H9 (cell line): Measurements from ENCODE around the gene NPTXR. TPM values are rescaled to one million over a fixed set of nuclear protein-coding genes. Genes with fewer than 3 reads are reported as not detected.

Source experiments
- DNase-seq: peaks from one replicate; pipeline ENCODE4 v3.0.0-alpha.2; 2017
- H2AFZ ChIP-seq: one replicate; pipeline ENCODE4 v1.6.1; 2013; ENCODE audit warnings: mild to moderate bottlenecking, low read length, control low read depth, moderate library complexity
- H2AK5ac ChIP-seq: 2 replicates; pipeline ENCODE4 v1.6.1; 2013; ENCODE audit warnings: low read length, control low read depth, mixed read lengths; ENCODE audit not compliant: insufficient read length
- H2BK120ac ChIP-seq: one replicate; pipeline ENCODE4 v1.6.1; 2013; ENCODE audit warnings: low read depth, mild to moderate bottlenecking, low read length, control low read depth, inconsistent platforms; ENCODE audit not compliant: poor library complexity, severe bottlenecking
- H2BK12ac ChIP-seq: 2 replicates; pipeline ENCODE4 v1.6.1; 2013; ENCODE audit warnings: low read length, control low read depth, mixed read lengths, low read depth; ENCODE audit not compliant: insufficient read length
- H2BK15ac ChIP-seq: 2 replicates; pipeline ENCODE4 v1.6.1; 2013; ENCODE audit warnings: low read depth, low read length, control low read depth
- H2BK20ac ChIP-seq: one replicate; pipeline ENCODE4 v1.6.1; 2013; ENCODE audit warnings: low read depth, mild to moderate bottlenecking, low read length, control low read depth, inconsistent platforms; ENCODE audit not compliant: poor library complexity, severe bottlenecking
- H2BK5ac ChIP-seq: 2 replicates; pipeline ENCODE4 v1.6.1; 2013; ENCODE audit warnings: low read length, control low read depth, mixed read lengths; ENCODE audit not compliant: insufficient read length
- H3K14ac ChIP-seq: 2 replicates; pipeline ENCODE4 v1.6.1; 2013; ENCODE audit warnings: low read length, control low read depth; ENCODE audit not compliant: insufficient read depth
- H3K18ac ChIP-seq: 2 replicates; pipeline ENCODE4 v1.6.1; 2013; ENCODE audit warnings: low read depth, mild to moderate bottlenecking, mixed read lengths, low read length, control low read depth; ENCODE audit not compliant: insufficient read length
- H3K23ac ChIP-seq: 2 replicates; pipeline ENCODE4 v1.6.1; 2013; ENCODE audit warnings: low read length, control low read depth, mixed read lengths, low read depth; ENCODE audit not compliant: insufficient read length
- H3K23me2 ChIP-seq: 2 replicates; pipeline ENCODE4 v1.6.1; 2013; ENCODE audit warnings: low read depth, mild to moderate bottlenecking, mixed read lengths, low read length, control low read depth; ENCODE audit not compliant: insufficient read length, poor library complexity, severe bottlenecking
- H3K27ac ChIP-seq: 2 replicates; pipeline ENCODE4 v1.5.1; 2013; ENCODE audit warnings: low read length, control low read depth, mixed read lengths, low read depth; ENCODE audit not compliant: insufficient read length
- H3K27me3 ChIP-seq: 2 replicates; pipeline ENCODE4 v1.6.1; 2013; ENCODE audit warnings: low read length, control low read depth, inconsistent platforms; ENCODE audit not compliant: insufficient read depth
- H3K4ac ChIP-seq: 2 replicates; pipeline ENCODE4 v1.6.1; 2013; ENCODE audit warnings: low read depth, mild to moderate bottlenecking, control low read depth, inconsistent platforms, low read length, moderate library complexity
- H3K4me1 ChIP-seq: 2 replicates; pipeline ENCODE4 v1.6.1; 2013; ENCODE audit warnings: low read length, control low read depth, inconsistent platforms; ENCODE audit not compliant: insufficient read depth
- H3K4me2 ChIP-seq: 2 replicates; pipeline ENCODE4 v1.6.1; 2013; ENCODE audit warnings: low read length, control low read depth, mixed read lengths; ENCODE audit not compliant: insufficient read length, insufficient read depth
- H3K56ac ChIP-seq: 2 replicates; pipeline ENCODE4 v1.6.1; 2013; ENCODE audit warnings: low read depth, mild to moderate bottlenecking, mixed read lengths, low read length, control low read depth; ENCODE audit not compliant: insufficient read length
- H3K79me1 ChIP-seq: 2 replicates; pipeline ENCODE4 v1.6.1; 2013; ENCODE audit warnings: low read depth, mild to moderate bottlenecking, moderate library complexity, low read length, control low read depth, inconsistent platforms; ENCODE audit not compliant: insufficient read depth, poor library complexity, severe bottlenecking
- H3K79me2 ChIP-seq: 2 replicates; pipeline ENCODE4 v1.6.1; 2013; ENCODE audit warnings: low read length, control low read depth, inconsistent platforms; ENCODE audit not compliant: insufficient read depth
- H3K9ac ChIP-seq: 2 replicates; pipeline ENCODE4 v1.6.1; 2013; ENCODE audit warnings: low read length, control low read depth, mixed read lengths; ENCODE audit not compliant: insufficient read length; ENCODE audit errors: extremely low read depth
- H3K9me3 ChIP-seq: one replicate; pipeline ENCODE4 v1.6.1; 2013; ENCODE audit warnings: low read depth, low read length, inconsistent platforms; ENCODE audit not compliant: control insufficient read depth
- H3T11ph ChIP-seq: one replicate; pipeline ENCODE4 v1.6.1; 2013; ENCODE audit warnings: mild to moderate bottlenecking, low read length, control low read depth, inconsistent platforms
- H4K20me1 ChIP-seq: one replicate; pipeline ENCODE4 v1.6.1; 2013; ENCODE audit not compliant: control insufficient read depth, insufficient read length, insufficient read depth
- H4K5ac ChIP-seq: 2 replicates; pipeline ENCODE4 v1.6.1; 2013; ENCODE audit warnings: low read depth, mild to moderate bottlenecking, mixed read lengths, low read length, control low read depth; ENCODE audit not compliant: insufficient read length
- H4K8ac ChIP-seq: replicated peaks from 2 replicates; pipeline ENCODE4 v1.6.1; 2013; ENCODE audit warnings: low read length, control low read depth, mixed read lengths, low read depth; ENCODE audit not compliant: insufficient read length
- H4K91ac ChIP-seq: 2 replicates; pipeline ENCODE4 v1.6.1; 2013; ENCODE audit warnings: low read depth, mild to moderate bottlenecking, moderate library complexity, mixed read lengths, low read length, control low read depth; ENCODE audit not compliant: insufficient read length
- H3K27ac Mint-ChIP-seq, 3 experiments: 2 replicates in 2 of 3; 3 replicates in 1 of 3; pipeline ENCODE4 v1.8.0; 2020 to 2021; ENCODE audit warnings: mixed read lengths in 3 of 3, mild to moderate bottlenecking in 1 of 3, moderate library complexity in 1 of 3
- H3K27me3 Mint-ChIP-seq: 2 replicates; pipeline ENCODE4 v1.8.0; 2021; ENCODE audit warnings: low read depth, mild to moderate bottlenecking, moderate library complexity, mixed read lengths
- H3K36me3 Mint-ChIP-seq, 3 experiments: 2 replicates in 2 of 3; 3 replicates in 1 of 3; pipeline ENCODE4 v1.8.0; 2020 to 2021; ENCODE audit warnings: low read depth in 3 of 3, mixed read lengths in 3 of 3; ENCODE audit not compliant: insufficient read depth in 1 of 3
- H3K4me1 Mint-ChIP-seq, 2 experiments: 2 replicates each; pipeline ENCODE4 v1.8.0; 2020; ENCODE audit warnings: mixed read lengths in 2 of 2
- H3K4me3 Mint-ChIP-seq, 2 experiments: 2 replicates in 1 of 2; 3 replicates in 1 of 2; pipeline ENCODE4 v1.8.0; 2020 to 2021; ENCODE audit warnings: mild to moderate bottlenecking in 2 of 2, mixed read lengths in 2 of 2, moderate library complexity in 1 of 2
- H3K9me3 Mint-ChIP-seq, 2 experiments: 2 replicates in 1 of 2; 3 replicates in 1 of 2; pipeline ENCODE4 v1.8.0; 2020; ENCODE audit warnings: mild to moderate bottlenecking in 2 of 2, mixed read lengths in 2 of 2, moderate library complexity in 1 of 2
- CTCF ChIP-seq: fragments of 200-600 bp; sonication (generic); conservative IDR thresholded peaks from 3 replicates; pipeline ENCODE4 v1.8.0; 2021; ENCODE audit warnings: antibody characterized with exemption, mild to moderate bottlenecking
- WGBS: extraction: QIAGEN DNeasy Blood & Tissue Kit; methylation state at CpG from one replicate; pipeline ENCODE4 v1.1.7; 2013; ENCODE audit warnings: missing lambda C conversion rate, low lambda C conversion rate, mixed read lengths; ENCODE audit not compliant: insufficient read length; ENCODE audit errors: extremely low coverage; 5-methylcytosine and 5-hydroxymethylcytosine counted together
- total RNA-seq: library from RNA; stranded (reverse); gene quantifications from 2 replicates; pipeline ENCODE4 v1.2.1, GENCODE V29; 2021

Gene NPTXR
- total RNA-seq, 1 experiment from 2014 or later: 8.1 TPM

GRCh38 chr22:38881997-38882879, 38.4 kb upstream of the NPTXR start:
- H3K4me2 ChIP-seq: no peak overlapping the region
- H3K36me3 Mint-ChIP-seq: no peaks in the 10 kb centered on the region; a peak in 1 of 7 replicates
- H2BK15ac ChIP-seq: no peak overlapping the region
- H2AK5ac ChIP-seq: no peak overlapping the region
- no peak overlapping the region for H2BK12ac ChIP-seq
- H3K27ac Mint-ChIP-seq: no peak overlapping the region; a peak in 1 of 7 replicates
- no peak overlapping the region for H2BK5ac ChIP-seq
- H3K27me3 Mint-ChIP-seq: peaks cover 27% of the 10 kb centered on the region
- no CpG with 5 or more reads among the region's 8 CpGs for WGBS
- no peak overlapping the region for H3K14ac ChIP-seq
- H3K4me3 Mint-ChIP-seq: no peak overlapping the region
- no peak for TF ChIP-seq CTCF
- no peaks in the 10 kb centered on the region for H3K79me1 ChIP-seq
- no peaks in the 10 kb centered on the region for H3K9me3 Mint-ChIP-seq
- H2AFZ ChIP-seq: no peak overlapping the region
- H3K56ac ChIP-seq: no peak overlapping the region
- H4K5ac ChIP-seq: no peak overlapping the region
- peaks cover 2 to 7% of the 10 kb centered on the region in 2 experiments; a peak in 1 of 4 replicates for H3K4me1 Mint-ChIP-seq
- DNase-seq: no peak
- no peaks in the 10 kb centered on the region for H3K79me2 ChIP-seq
- H3K27me3 ChIP-seq: no peaks in the 10 kb centered on the region
- H3K23me2 ChIP-seq: no peaks in the 10 kb centered on the region
- no peak overlapping the region for H4K91ac ChIP-seq
- no peaks in the 10 kb centered on the region for H4K20me1 ChIP-seq
- H3K4ac ChIP-seq: no peak overlapping the region
- H2BK20ac ChIP-seq: no peak overlapping the region
- no peak overlapping the region for H3K9ac ChIP-seq
- no peaks in the 10 kb centered on the region for H3K4me1 ChIP-seq
- no peak overlapping the region for H3K23ac ChIP-seq
- H3K9me3 ChIP-seq: no peaks in the 10 kb centered on the region
- no peak overlapping the region for H3T11ph ChIP-seq
- no peak overlapping the region for H4K8ac ChIP-seq
- no peak overlapping the region for H2BK120ac ChIP-seq
- H3K27ac ChIP-seq: no peak overlapping the region
- H3K18ac ChIP-seq: no peak overlapping the region
